OCI-LY7 (cell line): Measurements from ENCODE around the gene RNF130. TPM values are rescaled to one million over a fixed set of nuclear protein-coding genes. Genes with fewer than 3 reads are reported as not detected.

Experiments
- BruUV-seq: library from RNA; stranded (reverse); fragments of 400-500 nt; replicated peaks from 2 replicates; lab custom pipeline; 2021; lab: Mats Ljungman, UMichigan
- CTCF ChIA-PET: fragments of 300-600 bp; sonication (Branson Sonifier 250); formaldehyde crosslinking; loops from one replicate; lab custom pipeline; 2022; ENCODE audit warnings: antibody characterized with exemption; ENCODE audit not compliant: unreplicated experiment; lab: Charles Lee
- POLR2A ChIA-PET: fragments of 300-600 bp; sonication (Branson Sonifier 250); formaldehyde crosslinking; loops from one replicate; lab custom pipeline; 2022; ENCODE audit warnings: antibody characterized with exemption; lab: Charles Lee
- DNase-seq: peaks from one replicate; pipeline ENCODE4 v3.0.0-alpha.2; 2015; ENCODE audit warnings: low spot score
- H2AFZ ChIP-seq: fragments of 200-600 bp; sonication (generic), shearing (Covaris generic); 2 replicates; pipeline ENCODE4 v1.6.1; 2014; ENCODE audit warnings: mild to moderate bottlenecking, antibody characterized with exemption, low read length, moderate library complexity
- H3K27ac ChIP-seq: fragments of 200-600 bp; sonication (generic); 2 replicates; pipeline ENCODE4 v1.5.1; 2014; ENCODE audit warnings: mixed run types, low read depth, mild to moderate bottlenecking, moderate library complexity, low read length, inconsistent platforms; ENCODE audit not compliant: poor library complexity, severe bottlenecking
- H3K36me3 ChIP-seq: fragments of 200-600 bp; sonication (generic); 2 replicates; pipeline ENCODE4 v1.6.1; 2014; ENCODE audit warnings: mild to moderate bottlenecking, antibody characterized with exemption, low read length, moderate library complexity, mixed read lengths; ENCODE audit not compliant: insufficient read depth
- H3K4me1 ChIP-seq: fragments of 200-600 bp; sonication (generic); 2 replicates; pipeline ENCODE4 v1.5.1; 2014; ENCODE audit warnings: mild to moderate bottlenecking, low read length; ENCODE audit not compliant: insufficient read depth, poor library complexity, severe bottlenecking
- H3K4me2 ChIP-seq: fragments of 200-600 bp; sonication (generic); 2 replicates; pipeline ENCODE4 v1.6.1; 2014; ENCODE audit warnings: mild to moderate bottlenecking, low read length
- H3K4me3 ChIP-seq: fragments of 200-600 bp; sonication (generic); 2 replicates; pipeline ENCODE4 v1.5.1; 2014; ENCODE audit warnings: mild to moderate bottlenecking, low read depth, low read length; ENCODE audit not compliant: poor library complexity, severe bottlenecking
- H3K79me2 ChIP-seq: fragments of 200-600 bp; sonication (generic); 2 replicates; pipeline ENCODE4 v1.6.1; 2016; ENCODE audit warnings: low read depth, mild to moderate bottlenecking, low read length, moderate library complexity, mixed read lengths; ENCODE audit not compliant: insufficient read depth
- H3K9me2 ChIP-seq: fragments of 200-600 bp; sonication (generic); 2 replicates; pipeline ENCODE4 v1.6.1; 2016; ENCODE audit warnings: mild to moderate bottlenecking, low read length, mixed read lengths; ENCODE audit not compliant: insufficient read depth
- H3K9me3 ChIP-seq: fragments of 200-600 bp; sonication (generic); 2 replicates; pipeline ENCODE4 v1.6.1; 2014; ENCODE audit warnings: mild to moderate bottlenecking, mixed run types, low read length, mixed read lengths
- H4K20me1 ChIP-seq: fragments of 200-600 bp; sonication (generic); 2 replicates; pipeline ENCODE4 v1.6.1; 2014; ENCODE audit warnings: mild to moderate bottlenecking, antibody characterized with exemption, low read length, moderate library complexity, mixed read lengths; ENCODE audit not compliant: insufficient read depth
- EZH2phosphoT487 ChIP-seq: fragments of 200-600 bp; sonication (generic); IDR thresholded peaks from 2 replicates; pipeline ENCODE4 v1.6.1; 2018; ENCODE audit warnings: low read depth, borderline replicate concordance, mild to moderate bottlenecking, mixed run types, antibody characterized with exemption, low read length, moderate library complexity, mixed read lengths
- intact Hi-C: fragments of 100-400 bp; cut with micrococcal nuclease; formaldehyde crosslinking; loops from one replicate; pipeline ENCODE4 v1.10.0; 2022; ENCODE audit not compliant: unreplicated experiment
- total RNA-seq, 2 experiments: library from RNA; depleted of rRNA in 1 of 2; stranded (reverse); fragments of >200 nt in 1 of 2; shearing (Covaris generic) in 1 of 2; gene quantifications; 2 replicates each; pipeline ENCODE4 v1.2.3, GENCODE V29; 2014 to 2022
- TF ChIP-seq, protein P1 (sequence below): fragments of 200-600 bp; sonication (generic); conservative IDR thresholded peaks from 2 replicates; pipeline ENCODE4 v1.5.1; 2014; ENCODE audit warnings: mild to moderate bottlenecking, antibody characterized with exemption, low read length, moderate library complexity, mixed read lengths

Gene RNF130
- total RNA-seq, 2 experiments from 2014 or later, result 0.16 TPM; not detected in 1

DNA sequence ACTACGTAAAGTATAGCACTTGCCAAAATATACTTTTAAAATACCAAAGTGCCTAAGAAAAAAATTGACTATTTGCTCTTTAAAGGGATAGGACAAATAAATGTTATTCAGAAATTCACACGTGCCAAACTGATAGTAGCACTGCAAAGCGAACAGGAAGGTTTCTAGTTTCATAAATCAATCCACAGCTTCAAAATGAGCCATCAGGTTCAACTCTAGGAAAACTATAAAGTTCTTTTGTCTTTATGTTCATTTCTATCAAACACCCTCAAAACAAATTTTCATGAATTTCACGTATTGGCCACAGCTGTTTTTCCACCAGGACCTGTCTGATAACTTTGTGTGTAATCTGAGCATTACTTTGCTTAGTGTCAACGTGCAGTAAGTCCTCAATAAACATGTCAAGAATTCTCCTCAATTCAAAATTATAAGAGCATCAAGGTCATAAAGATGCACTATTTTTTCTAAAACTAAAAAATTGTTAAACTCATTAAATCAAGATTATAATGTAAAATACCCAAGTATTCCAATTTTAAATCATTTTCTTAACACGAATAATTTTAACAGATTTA, 3.0 kb downstream of the RNF130 start:
- Histone ChIP-seq H3K9me2 (no peaks in the 10 kb centered on the region), H3K4me2 (no peak overlapping the region), H3K4me3 (no peak overlapping the region), H3K4me1 (no peaks in the 10 kb centered on the region), H3K27ac (no peak overlapping the region), H2AFZ (no peak overlapping the region), H3K79me2 (no peaks in the 10 kb centered on the region), H4K20me1 (no peaks in the 10 kb centered on the region), H3K9me3 (no peaks in the 10 kb centered on the region), H3K36me3 (no peaks in the 10 kb centered on the region)
- ChIA-PET POLR2A (no interaction called here), CTCF (no interaction called here)
- DNase-seq, result no peak
- TF ChIP-seq, protein P1, sequence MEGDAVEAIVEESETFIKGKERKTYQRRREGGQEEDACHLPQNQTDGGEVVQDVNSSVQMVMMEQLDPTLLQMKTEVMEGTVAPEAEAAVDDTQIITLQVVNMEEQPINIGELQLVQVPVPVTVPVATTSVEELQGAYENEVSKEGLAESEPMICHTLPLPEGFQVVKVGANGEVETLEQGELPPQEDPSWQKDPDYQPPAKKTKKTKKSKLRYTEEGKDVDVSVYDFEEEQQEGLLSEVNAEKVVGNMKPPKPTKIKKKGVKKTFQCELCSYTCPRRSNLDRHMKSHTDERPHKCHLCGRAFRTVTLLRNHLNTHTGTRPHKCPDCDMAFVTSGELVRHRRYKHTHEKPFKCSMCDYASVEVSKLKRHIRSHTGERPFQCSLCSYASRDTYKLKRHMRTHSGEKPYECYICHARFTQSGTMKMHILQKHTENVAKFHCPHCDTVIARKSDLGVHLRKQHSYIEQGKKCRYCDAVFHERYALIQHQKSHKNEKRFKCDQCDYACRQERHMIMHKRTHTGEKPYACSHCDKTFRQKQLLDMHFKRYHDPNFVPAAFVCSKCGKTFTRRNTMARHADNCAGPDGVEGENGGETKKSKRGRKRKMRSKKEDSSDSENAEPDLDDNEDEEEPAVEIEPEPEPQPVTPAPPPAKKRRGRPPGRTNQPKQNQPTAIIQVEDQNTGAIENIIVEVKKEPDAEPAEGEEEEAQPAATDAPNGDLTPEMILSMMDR, result no peak
- no peak for TF ChIP-seq EZH2phosphoT487
- intact Hi-C loops, result no loop called here
- BruUV-seq, result no TSS peak

DNA sequence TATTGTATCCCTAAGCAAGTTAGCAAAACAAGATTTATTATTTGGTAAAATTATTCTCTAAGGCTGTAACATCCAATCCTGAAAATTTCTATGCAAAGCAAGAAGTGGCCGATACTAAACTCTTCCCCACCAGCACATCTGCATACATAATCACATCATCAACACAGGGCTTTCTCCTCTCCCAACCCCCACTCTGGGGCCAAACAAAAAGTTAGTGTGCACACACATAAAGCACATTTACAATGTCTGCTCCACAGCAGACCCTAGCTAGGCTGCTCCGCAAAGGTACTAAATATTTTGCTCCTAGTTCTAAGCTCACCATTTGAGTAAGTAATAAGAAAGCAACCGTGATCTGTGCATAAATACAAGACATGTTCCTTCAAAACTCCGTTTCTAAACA, 3.6 kb downstream of the RNF130 start:
- H4K20me1 ChIP-seq, result no peaks in the 10 kb centered on the region
- TF ChIP-seq EZH2phosphoT487, result no peak
- TF ChIP-seq, protein P1, result no peak
- H3K9me2 ChIP-seq, result no peaks in the 10 kb centered on the region
- H3K9me3 ChIP-seq, result no peaks in the 10 kb centered on the region
- no TSS peak for BruUV-seq
- CTCF ChIA-PET, result no interaction called here
- H3K4me3 ChIP-seq, result no peak overlapping the region
- H3K36me3 ChIP-seq, result no peaks in the 10 kb centered on the region
- POLR2A ChIA-PET, result no interaction called here
- H3K4me2 ChIP-seq, result no peak overlapping the region
- no peak overlapping the region for H3K27ac ChIP-seq
- no peaks in the 10 kb centered on the region for H3K4me1 ChIP-seq
- H3K79me2 ChIP-seq, result no peaks in the 10 kb centered on the region
- intact Hi-C loops, result no loop called here
- DNase-seq, result no peak
- H2AFZ ChIP-seq, result no peak overlapping the region

DNA sequence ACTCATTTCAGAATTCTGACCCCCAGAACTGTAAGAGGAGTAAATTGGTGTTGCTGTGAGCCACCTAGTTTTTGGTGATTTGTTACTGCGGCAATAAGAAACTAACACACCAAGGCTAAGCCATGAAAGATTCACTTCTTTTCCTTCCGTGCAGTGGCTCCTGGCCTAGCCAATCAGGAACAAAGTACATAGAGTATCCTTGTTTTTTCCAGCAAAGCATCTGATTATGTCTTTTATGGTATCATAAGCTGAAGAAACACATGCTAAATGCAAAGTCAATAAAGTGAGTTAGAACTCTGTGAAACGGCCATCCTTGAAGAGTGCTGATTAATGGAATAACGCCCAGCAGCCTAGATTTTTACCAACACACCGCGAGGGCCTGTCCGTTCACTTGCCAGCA, 11.4 kb downstream of the RNF130 start:
- BruUV-seq, result no TSS peak
- H3K9me2 ChIP-seq, result no peaks in the 10 kb centered on the region
- no peak for DNase-seq
- no peak overlapping the region for H3K4me3 ChIP-seq
- POLR2A ChIA-PET, result interaction anchor here (0.7 kb wide), 1 partner anchor 1777 kb away, joined by 7 read pairs; no protein-coding TSS in a partner anchor
- intact Hi-C loops, result no loop called here
- no peaks in the 10 kb centered on the region for H3K79me2 ChIP-seq
- no peaks in the 10 kb centered on the region for H3K9me3 ChIP-seq
- TF ChIP-seq EZH2phosphoT487, result no peak
- TF ChIP-seq, protein P1, result no peak
- CTCF ChIA-PET, result no interaction called here
- no peak overlapping the region for H3K27ac ChIP-seq
- H3K4me2 ChIP-seq, result no peak overlapping the region
- no peak overlapping the region for H2AFZ ChIP-seq
- no peaks in the 10 kb centered on the region for H4K20me1 ChIP-seq
- H3K4me1 ChIP-seq, result no peaks in the 10 kb centered on the region
- no peaks in the 10 kb centered on the region for H3K36me3 ChIP-seq
